ENCODE results near the gene DDO.

DDO gene

DNA sequence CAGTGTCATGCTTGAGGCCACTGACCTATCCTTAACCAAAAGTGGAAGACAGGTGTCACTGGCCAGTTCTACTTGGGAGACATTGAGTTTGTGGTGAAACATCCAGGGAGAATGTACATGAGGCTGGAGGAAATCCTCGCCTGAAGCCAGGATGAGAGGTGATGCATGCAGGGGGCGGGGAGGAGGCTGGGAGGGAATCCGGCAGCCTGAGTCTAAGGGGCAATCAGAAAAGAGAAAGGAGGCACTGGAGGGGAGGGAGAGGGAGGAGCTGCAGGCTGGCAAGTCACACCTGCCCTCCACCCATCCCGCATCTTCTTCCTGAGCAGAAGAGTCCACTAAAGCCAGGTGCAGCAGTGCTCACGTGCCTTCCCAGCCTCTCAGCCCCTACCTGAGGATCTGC lies 14.9 kb upstream of the DDO start:
- in situ Hi-C loops (cut with HindIII; ENCODE audit: low pct_ligation_motif_present, low sequenced_read_pairs) = no loop called here
- DNase-seq = no peak
- peaks cover 3% of the 10 kb centered on the region for H3K27me3 ChIP-seq (replicated peaks)
- no peaks in the 10 kb centered on the region for H3K36me3 ChIP-seq (replicated peaks)
- TF ChIP-seq, protein P1, sequence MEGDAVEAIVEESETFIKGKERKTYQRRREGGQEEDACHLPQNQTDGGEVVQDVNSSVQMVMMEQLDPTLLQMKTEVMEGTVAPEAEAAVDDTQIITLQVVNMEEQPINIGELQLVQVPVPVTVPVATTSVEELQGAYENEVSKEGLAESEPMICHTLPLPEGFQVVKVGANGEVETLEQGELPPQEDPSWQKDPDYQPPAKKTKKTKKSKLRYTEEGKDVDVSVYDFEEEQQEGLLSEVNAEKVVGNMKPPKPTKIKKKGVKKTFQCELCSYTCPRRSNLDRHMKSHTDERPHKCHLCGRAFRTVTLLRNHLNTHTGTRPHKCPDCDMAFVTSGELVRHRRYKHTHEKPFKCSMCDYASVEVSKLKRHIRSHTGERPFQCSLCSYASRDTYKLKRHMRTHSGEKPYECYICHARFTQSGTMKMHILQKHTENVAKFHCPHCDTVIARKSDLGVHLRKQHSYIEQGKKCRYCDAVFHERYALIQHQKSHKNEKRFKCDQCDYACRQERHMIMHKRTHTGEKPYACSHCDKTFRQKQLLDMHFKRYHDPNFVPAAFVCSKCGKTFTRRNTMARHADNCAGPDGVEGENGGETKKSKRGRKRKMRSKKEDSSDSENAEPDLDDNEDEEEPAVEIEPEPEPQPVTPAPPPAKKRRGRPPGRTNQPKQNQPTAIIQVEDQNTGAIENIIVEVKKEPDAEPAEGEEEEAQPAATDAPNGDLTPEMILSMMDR (IDR thresholded peaks at IDR 0.05; ENCODE audit: low read depth, low read length, missing control alignments) = no peak
- H3K27ac ChIP-seq = no peak overlapping the region
- H3K4me3 ChIP-seq (ENCODE audit: low read depth, low read length) = no peak overlapping the region

DNA sequence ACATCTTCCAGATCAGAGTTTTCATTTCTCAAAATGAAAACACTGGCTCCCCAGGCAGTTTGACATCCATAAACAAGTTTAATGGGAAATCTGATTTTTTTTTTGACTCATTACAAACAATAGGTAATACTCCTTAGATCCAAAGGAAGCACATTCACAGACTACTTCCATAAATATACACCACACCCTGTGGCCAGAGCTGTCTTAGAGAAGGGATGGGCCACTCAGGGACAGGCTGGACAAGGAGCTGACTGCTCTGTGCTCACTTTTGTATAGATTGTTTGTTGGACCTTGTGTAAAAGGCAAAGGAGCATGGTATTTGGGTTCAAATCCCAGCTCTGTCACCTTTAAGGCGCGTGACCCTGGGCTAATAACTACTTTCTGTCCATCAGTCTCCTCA lies 12.8 kb upstream of the DDO start:
- Histone ChIP-seq H3K27me3 (replicated peaks) (peaks cover 5% of the 10 kb centered on the region), H3K36me3 (replicated peaks) (no peaks in the 10 kb centered on the region), H3K27ac (no peak overlapping the region), H3K4me3 (ENCODE audit: low read depth, low read length) (no peak overlapping the region)
- in situ Hi-C loops (cut with HindIII; ENCODE audit: low pct_ligation_motif_present, low sequenced_read_pairs) = no loop called here
- TF ChIP-seq, protein P1 (IDR thresholded peaks at IDR 0.05; ENCODE audit: low read depth, low read length, missing control alignments) = no peak
- no peak for DNase-seq

GRCh38 chr6:110425816-110426215 lies 10.4 kb upstream of the DDO start:
- TF ChIP-seq, protein P1 (IDR thresholded peaks at IDR 0.05; ENCODE audit: low read depth, low read length, missing control alignments) = no peak
- in situ Hi-C loops (cut with HindIII; ENCODE audit: low pct_ligation_motif_present, low sequenced_read_pairs) = no loop called here
- peaks cover 3% of the 10 kb centered on the region for H3K27me3 ChIP-seq (replicated peaks)
- no peak for DNase-seq
- no peak overlapping the region for H3K27ac ChIP-seq
- H3K4me3 ChIP-seq (ENCODE audit: low read depth, low read length) = no peak overlapping the region
- H3K36me3 ChIP-seq (replicated peaks) = no peaks in the 10 kb centered on the region

DNA sequence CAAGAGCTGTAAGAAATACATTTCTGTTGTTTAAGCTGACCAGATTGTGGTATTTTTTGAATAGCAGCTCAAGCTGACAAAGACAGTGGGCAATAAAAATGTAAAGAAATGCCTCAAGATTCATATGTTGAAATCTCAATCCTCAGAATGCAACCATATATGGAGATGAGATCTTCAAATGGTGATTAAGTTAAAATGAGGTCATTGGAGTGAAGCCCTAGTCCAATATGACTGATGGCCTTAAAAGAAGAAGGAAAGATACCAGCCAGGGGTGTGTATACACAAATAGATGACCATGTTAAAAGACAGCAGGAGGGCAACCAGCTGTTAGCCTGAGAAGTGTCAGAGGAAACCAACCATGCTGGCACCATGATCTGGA lies 7.1 kb upstream of the DDO start:
- Histone ChIP-seq H3K36me3 (replicated peaks) (no peaks in the 10 kb centered on the region), H3K4me3 (ENCODE audit: low read depth, low read length) (no peak overlapping the region), H3K27ac (no peak overlapping the region), H3K27me3 (replicated peaks) (peaks cover 2% of the 10 kb centered on the region)
- DNase-seq = no peak
- TF ChIP-seq, protein P1 (IDR thresholded peaks at IDR 0.05; ENCODE audit: low read depth, low read length, missing control alignments) = no peak
- in situ Hi-C loops (cut with HindIII; ENCODE audit: low pct_ligation_motif_present, low sequenced_read_pairs) = no loop called here

- Histone ChIP-seq H3K27ac (no peak overlapping the region), H3K4me3 (ENCODE audit: low read depth, low read length) (no peak overlapping the region), H3K27me3 (replicated peaks) (peaks cover 2% of the 10 kb centered on the region), H3K36me3 (replicated peaks) (no peaks in the 10 kb centered on the region)
- in situ Hi-C loops (cut with HindIII; ENCODE audit: low pct_ligation_motif_present, low sequenced_read_pairs) = no loop called here
- TF ChIP-seq, protein P1 (IDR thresholded peaks at IDR 0.05; ENCODE audit: low read depth, low read length, missing control alignments) = no peak
- no peak for DNase-seq
Observed at GRCh38 chr6:110421749-110422443, 6.5 kb upstream of the DDO start.

Data from brain microvascular endothelial cell (primary cell).